ENCODE results near the gene GM2A. TPM values are rescaled to one million over a fixed set of nuclear protein-coding genes. Genes with fewer than 3 reads are reported as not detected.

Gene GM2A
- total RNA-seq, 1 experiment from 2014 or later = 27.6 TPM

GRCh38 chr5:151318850-151319732 is 66.1 kb downstream of the GM2A start:
- POLR2A ChIA-PET = no interaction called here
- peak; percentile 23 to 45 for DNase-seq

More at GRCh38 chr5:151318850-151319732, 66.1 kb downstream of the GM2A start:
- Histone ChIP-seq H3K4me1 (no peaks in the 10 kb centered on the region), H3K9me3 (no peaks in the 10 kb centered on the region), H3K36me3 (ENCODE audit: control insufficient read depth, insufficient read depth, low read length) (no peaks in the 10 kb centered on the region), H3K4me3 (ENCODE audit: low read depth, low read length) (no peak overlapping the region), H3K27me3 (replicated peaks; ENCODE audit: control insufficient read depth, insufficient read depth, low read length) (no peaks in the 10 kb centered on the region)
- CTCF ChIA-PET = no interaction called here
- H3K9me3 Mint-ChIP-seq (ENCODE audit: unreplicated experiment) = no peaks in the 10 kb centered on the region
- no peak overlapping the region for H3K27ac Mint-ChIP-seq (ENCODE audit: unreplicated experiment)
- TF ChIP-seq CTCF (IDR thresholded peaks at IDR 0.05; ENCODE audit: insufficient read depth in 1 of 2, low read depth in 1 of 2, low read length in 1 of 2, severe bottlenecking in 1 of 2, unreplicated experiment in 1 of 2) = peak; percentile 14 to 35
- H3K4me3 Mint-ChIP-seq (ENCODE audit: unreplicated experiment) = no peak overlapping the region
- intact Hi-C loops (cut with micrococcal nuclease; ENCODE audit: unreplicated experiment) = loop anchor here (5.0 to 10.0 kb wide), 4 partner anchors 67 to 333 kb away; partner anchors contain the start of gene GM2A
- H3K4me1 Mint-ChIP-seq (ENCODE audit: low read depth, unreplicated experiment) = peaks cover 6% of the 10 kb centered on the region
- H3K27me3 Mint-ChIP-seq (ENCODE audit: insufficient read depth, unreplicated experiment) = no peaks in the 10 kb centered on the region
- H3K36me3 Mint-ChIP-seq (ENCODE audit: insufficient read depth, unreplicated experiment) = no peaks in the 10 kb centered on the region
- BruUV-seq (replicated peaks) = no TSS peak

Other genes starting within 250 kb of the GM2A start
- 80.6 and 86.6 TPM in 2 replicates for gene GPX3, start 232.6 kb upstream of the GM2A start, total RNA-seq (2022)
- gene TNIP1, start 172.2 kb upstream of the GM2A start, total RNA-seq (2022) = 62.7 and 65.7 TPM in 2 replicates
- 43.0 and 51.9 TPM in 2 replicates for gene ANXA6, start 95.4 kb upstream of the GM2A start, total RNA-seq (2022)
- 5.1 TPM in 2 replicates for gene CCDC69, start 29.1 kb upstream of the GM2A start, total RNA-seq (2022)
- gene SLC36A3, start 50.6 kb downstream of the GM2A start, total RNA-seq (2022) = not detected in 2 replicates
- not detected in 2 replicates for gene SLC36A2, start 94.4 kb downstream of the GM2A start, total RNA-seq (2022)
- gene SLC36A1, start 194.4 kb downstream of the GM2A start, total RNA-seq (2022) = 17.5 and 18.2 TPM in 2 replicates